Endodermal cell (in vitro differentiated cells): Measurements from ENCODE around the gene MIPEP. TPM values are rescaled to one million over a fixed set of nuclear protein-coding genes. Genes with fewer than 3 reads are reported as not detected.

Experiments
- DNase-seq: peaks from one replicate; pipeline ENCODE4 v3.0.0-alpha.2; 2017
- H3K27ac ChIP-seq: 2 replicates; pipeline ENCODE4 v1.5.1; 2013; ENCODE audit warnings: mild to moderate bottlenecking, low read depth, low read length, moderate library complexity
- H3K27me3 ChIP-seq: 2 replicates; pipeline ENCODE4 v1.6.1; 2013; ENCODE audit warnings: mild to moderate bottlenecking, low read length, moderate library complexity; ENCODE audit not compliant: insufficient read depth, control insufficient read depth, poor library complexity, severe bottlenecking
- H3K36me3 ChIP-seq: 2 replicates; pipeline ENCODE4 v1.7.0; 2013; ENCODE audit warnings: mild to moderate bottlenecking, low read length, moderate library complexity; ENCODE audit not compliant: control insufficient read depth, insufficient read depth
- H3K4me1 ChIP-seq: one replicate; pipeline ENCODE4 v1.7.0; 2013; ENCODE audit warnings: low read length; ENCODE audit not compliant: control insufficient read depth, insufficient read depth
- H3K4me3 ChIP-seq: 2 replicates; pipeline ENCODE4 v1.5.1; 2013; ENCODE audit warnings: mild to moderate bottlenecking, low read length, moderate library complexity
- H3K9ac ChIP-seq: 2 replicates; pipeline ENCODE4 v1.6.1; 2013; ENCODE audit warnings: mild to moderate bottlenecking, low read length, moderate library complexity; ENCODE audit not compliant: poor library complexity, severe bottlenecking; ENCODE audit errors: extremely low read depth
- H3K9me3 ChIP-seq: 2 replicates; pipeline ENCODE4 v1.6.1; 2013; ENCODE audit warnings: mild to moderate bottlenecking, low read length, moderate library complexity; ENCODE audit not compliant: control insufficient read depth
- H3K27ac Mint-ChIP-seq: 2 replicates; pipeline ENCODE4 v1.8.0; 2020; ENCODE audit warnings: mixed read lengths
- H3K27me3 Mint-ChIP-seq: 2 replicates; pipeline ENCODE4 v1.8.0; 2021; ENCODE audit warnings: mild to moderate bottlenecking, mixed read lengths; ENCODE audit not compliant: insufficient read depth
- H3K36me3 Mint-ChIP-seq: 2 replicates; pipeline ENCODE4 v1.8.0; 2020; ENCODE audit warnings: low read depth, mixed read lengths
- H3K4me1 Mint-ChIP-seq: 2 replicates; pipeline ENCODE4 v1.8.0; 2020; ENCODE audit warnings: mixed read lengths
- H3K4me3 Mint-ChIP-seq: 2 replicates; pipeline ENCODE4 v1.8.0; 2020; ENCODE audit warnings: mild to moderate bottlenecking, moderate library complexity, mixed read lengths
- H3K9me3 Mint-ChIP-seq: 2 replicates; pipeline ENCODE4 v1.8.0; 2020; ENCODE audit warnings: mild to moderate bottlenecking, mixed read lengths
- WGBS, 2 experiments: methylation state at CpG; one replicate each; pipeline versions ENCODE4 v1.1.5 to v1.1.7; 2013; ENCODE audit warnings: missing lambda C conversion rate in 2 of 2, mixed read lengths in 1 of 2; ENCODE audit not compliant: insufficient coverage in 1 of 2, insufficient read length in 1 of 2; 5-methylcytosine and 5-hydroxymethylcytosine counted together
- total RNA-seq, 2 donors: library from RNA; stranded (reverse); fragmentation: NEBNext Ultra II Directional in 1 of 2; extraction: Animal tissue kit (Norgen Biotek cat#: 25700) in 1 of 2; gene quantifications; 2 replicates in 1 of 2; 3 replicates in 1 of 2; pipeline ENCODE4 v1.2.1, GENCODE V29; 2021
- TF ChIP-seq, protein P1 (sequence below): fragments of 200-600 bp; sonication (generic); conservative IDR thresholded peaks from 2 replicates; pipeline ENCODE4 v1.5.0; 2021; ENCODE audit warnings: antibody characterized with exemption, mild to moderate bottlenecking

MIPEP gene
- total RNA-seq, 2 donors from 2014 or later = 23.1 to 23.9 TPM

DNA sequence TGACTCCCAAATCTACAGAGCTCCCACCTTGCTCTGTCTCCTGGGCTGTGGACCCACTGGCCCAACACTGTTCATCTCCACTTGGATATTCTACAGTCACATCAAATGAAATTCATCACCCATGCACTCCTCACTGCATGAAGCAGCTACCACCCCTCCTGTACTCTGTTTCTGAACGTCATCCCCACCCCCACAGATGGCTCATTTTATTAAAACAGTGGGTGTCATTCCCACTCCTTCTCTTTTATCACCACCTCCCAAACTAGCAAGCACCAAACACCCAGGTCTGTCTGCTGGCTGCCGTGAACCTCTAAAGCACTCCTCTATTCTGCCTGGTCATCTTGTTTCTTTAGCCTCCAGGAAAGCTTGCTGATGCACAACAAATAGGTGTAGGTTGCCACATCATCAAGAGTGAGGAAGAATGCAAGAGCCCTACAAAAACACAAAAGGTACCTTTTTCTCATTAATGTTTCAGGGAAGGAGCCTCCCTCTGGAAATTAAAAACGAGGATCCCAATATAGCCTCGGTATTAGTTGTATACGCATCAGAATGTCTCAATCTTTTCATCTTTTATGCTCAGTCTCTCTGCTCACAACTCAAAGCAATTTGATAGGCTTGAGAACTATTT is 91.8 kb downstream of the MIPEP start:
- H3K9me3 ChIP-seq = peaks cover 19% of the 10 kb centered on the region
- H3K9ac ChIP-seq = no peak overlapping the region
- H3K9me3 Mint-ChIP-seq = peaks cover 20% of the 10 kb centered on the region
- peaks cover 4% of the 10 kb centered on the region for H3K36me3 ChIP-seq
- no peaks in the 10 kb centered on the region for H3K27me3 Mint-ChIP-seq
- H3K4me3 ChIP-seq = no peak overlapping the region
- no peaks in the 10 kb centered on the region for H3K4me1 ChIP-seq
- H3K27ac Mint-ChIP-seq = no peak overlapping the region
- WGBS, 2 experiments = 87 to 90% methylated on average over 4 to 5 of the region's 5 CpGs
- no peaks in the 10 kb centered on the region for H3K4me1 Mint-ChIP-seq
- peaks cover 40% of the 10 kb centered on the region for H3K36me3 Mint-ChIP-seq
- no peaks in the 10 kb centered on the region for H3K27me3 ChIP-seq
- TF ChIP-seq, protein P1, sequence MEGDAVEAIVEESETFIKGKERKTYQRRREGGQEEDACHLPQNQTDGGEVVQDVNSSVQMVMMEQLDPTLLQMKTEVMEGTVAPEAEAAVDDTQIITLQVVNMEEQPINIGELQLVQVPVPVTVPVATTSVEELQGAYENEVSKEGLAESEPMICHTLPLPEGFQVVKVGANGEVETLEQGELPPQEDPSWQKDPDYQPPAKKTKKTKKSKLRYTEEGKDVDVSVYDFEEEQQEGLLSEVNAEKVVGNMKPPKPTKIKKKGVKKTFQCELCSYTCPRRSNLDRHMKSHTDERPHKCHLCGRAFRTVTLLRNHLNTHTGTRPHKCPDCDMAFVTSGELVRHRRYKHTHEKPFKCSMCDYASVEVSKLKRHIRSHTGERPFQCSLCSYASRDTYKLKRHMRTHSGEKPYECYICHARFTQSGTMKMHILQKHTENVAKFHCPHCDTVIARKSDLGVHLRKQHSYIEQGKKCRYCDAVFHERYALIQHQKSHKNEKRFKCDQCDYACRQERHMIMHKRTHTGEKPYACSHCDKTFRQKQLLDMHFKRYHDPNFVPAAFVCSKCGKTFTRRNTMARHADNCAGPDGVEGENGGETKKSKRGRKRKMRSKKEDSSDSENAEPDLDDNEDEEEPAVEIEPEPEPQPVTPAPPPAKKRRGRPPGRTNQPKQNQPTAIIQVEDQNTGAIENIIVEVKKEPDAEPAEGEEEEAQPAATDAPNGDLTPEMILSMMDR = no peak
- no peak overlapping the region for H3K4me3 Mint-ChIP-seq
- no peak for DNase-seq
- H3K27ac ChIP-seq = no peak overlapping the region

DNA sequence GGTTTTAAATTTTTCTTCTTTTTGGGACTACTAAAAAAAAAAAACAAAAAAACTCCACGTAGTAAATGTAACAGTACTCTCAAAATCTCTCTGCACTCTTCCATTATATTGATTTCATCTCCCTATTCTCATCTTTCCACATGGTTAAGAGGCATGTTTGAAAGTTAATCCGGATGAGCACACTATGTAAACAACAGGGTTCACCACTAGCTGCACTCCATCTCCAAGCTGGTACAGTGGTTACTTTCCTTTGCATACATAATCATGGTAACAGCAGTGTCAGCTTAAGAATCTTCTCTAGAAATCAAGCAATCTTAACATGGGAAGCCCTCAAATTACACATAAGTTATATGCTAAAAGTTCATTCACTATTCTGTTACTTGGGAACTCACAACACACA is 92.6 kb downstream of the MIPEP start:
- WGBS, 2 experiments = 83 to 97% methylated on average over 1 to 2 of the region's 2 CpGs
- Mint-ChIP-seq H3K27me3 (no peaks in the 10 kb centered on the region), H3K36me3 (peaks cover 35% of the 10 kb centered on the region), H3K4me1 (no peaks in the 10 kb centered on the region), H3K27ac (no peak overlapping the region), H3K4me3 (no peak overlapping the region), H3K9me3 (peaks cover 20% of the 10 kb centered on the region)
- no peaks in the 10 kb centered on the region for H3K4me1 ChIP-seq
- H3K9ac ChIP-seq = no peak overlapping the region
- TF ChIP-seq, protein P1 = no peak
- DNase-seq = no peak
- peaks cover 19% of the 10 kb centered on the region for H3K9me3 ChIP-seq
- H3K4me3 ChIP-seq = no peak overlapping the region
- no peak overlapping the region for H3K27ac ChIP-seq
- H3K27me3 ChIP-seq = no peaks in the 10 kb centered on the region
- H3K36me3 ChIP-seq = peaks cover 4% of the 10 kb centered on the region

- Mint-ChIP-seq H3K4me1 (no peaks in the 10 kb centered on the region), H3K4me3 (no peak overlapping the region), H3K36me3 (peaks cover 26% of the 10 kb centered on the region), H3K27me3 (no peaks in the 10 kb centered on the region), H3K9me3 (peaks cover 20% of the 10 kb centered on the region), H3K27ac (no peak overlapping the region)
- TF ChIP-seq, protein P1 = no peak
- peaks cover 19% of the 10 kb centered on the region for H3K9me3 ChIP-seq
- no peaks in the 10 kb centered on the region for H3K27me3 ChIP-seq
- H3K4me3 ChIP-seq = no peak overlapping the region
- 90 to 100% methylated on average over 2 to 6 of the region's 7 CpGs for WGBS, 2 experiments
- no peak overlapping the region for H3K9ac ChIP-seq
- no peak for DNase-seq
- H3K36me3 ChIP-seq = peaks cover 4% of the 10 kb centered on the region
- no peak overlapping the region for H3K27ac ChIP-seq
- no peaks in the 10 kb centered on the region for H3K4me1 ChIP-seq
Measured at GRCh38 chr13:23794267-23795161, 94.7 kb downstream of the MIPEP start.
